Activated CD8-positive, alpha-beta T cell treated with anti-CD3 and anti-CD28 coated beads for 36 hours (primary cell): ENCODE measurements around the gene DCLRE1A. TPM values are rescaled to one million over a fixed set of nuclear protein-coding genes. Genes with fewer than 3 reads are reported as not detected.
"Not testable (repeated sequence)": the region's sequence is repeated elsewhere in the genome, so short reads cannot be mapped to it uniquely, and the experiment has no call there.

Experiments used
- ATAC-seq: fragments of 200-7000 bp; cut with Tn5 transposase; one replicate; pipeline ENCODE4 v1.10.0; 2021; ENCODE audit warnings: mild to moderate bottlenecking, moderate library complexity
- CTCF ChIA-PET: fragments of 350-600 bp; sonication (Branson Sonifier 250); formaldehyde crosslinking; loops from one replicate; lab custom pipeline; 2021; ENCODE audit warnings: antibody characterized with exemption; lab: Charles Lee
- POLR2A ChIA-PET: fragments of 350-600 bp; sonication (Branson Sonifier 250); formaldehyde crosslinking; loops from one replicate; lab custom pipeline; 2021; ENCODE audit warnings: antibody characterized with exemption; lab: Charles Lee
- DNase-seq: peaks from one replicate; pipeline ENCODE4 v3.0.0-alpha.2; 2020
- H3K27ac Mint-ChIP-seq: one replicate; pipeline ENCODE4 v1.8.0; 2021; ENCODE audit warnings: mild to moderate bottlenecking, mixed read lengths
- H3K27me3 Mint-ChIP-seq: one replicate; pipeline ENCODE4 v1.8.0; 2021; ENCODE audit warnings: mixed read lengths
- H3K36me3 Mint-ChIP-seq: one replicate; pipeline ENCODE4 v1.8.0; 2021; ENCODE audit warnings: low read depth, mixed read lengths
- H3K4me1 Mint-ChIP-seq: one replicate; pipeline ENCODE4 v1.8.0; 2021; ENCODE audit warnings: low read depth, mixed read lengths
- H3K4me3 Mint-ChIP-seq: one replicate; pipeline ENCODE4 v1.8.0; 2021; ENCODE audit warnings: mild to moderate bottlenecking, moderate library complexity, mixed read lengths
- H3K9me3 Mint-ChIP-seq: one replicate; pipeline ENCODE4 v1.8.0; 2021; ENCODE audit warnings: mixed read lengths
- intact Hi-C: fragments of 100-400 bp; cut with micrococcal nuclease; formaldehyde crosslinking; loops from one replicate; pipeline ENCODE4 v1.10.0; 2022
- total RNA-seq, 2 experiments: library from RNA; stranded (reverse); gene quantifications; one replicate each; pipeline ENCODE4 v1.2.3, GENCODE V29; 2021
- TF ChIP-seq, protein P1 (sequence below): fragments of 200-600 bp; IDR thresholded peaks from one replicate; pipeline ENCODE4 v1.8.0; 2022; ENCODE audit warnings: antibody characterized with exemption, mild to moderate bottlenecking

DCLRE1A gene
- total RNA-seq, 2 experiments from 2014 or later = 14.4 to 15.1 TPM

DNA sequence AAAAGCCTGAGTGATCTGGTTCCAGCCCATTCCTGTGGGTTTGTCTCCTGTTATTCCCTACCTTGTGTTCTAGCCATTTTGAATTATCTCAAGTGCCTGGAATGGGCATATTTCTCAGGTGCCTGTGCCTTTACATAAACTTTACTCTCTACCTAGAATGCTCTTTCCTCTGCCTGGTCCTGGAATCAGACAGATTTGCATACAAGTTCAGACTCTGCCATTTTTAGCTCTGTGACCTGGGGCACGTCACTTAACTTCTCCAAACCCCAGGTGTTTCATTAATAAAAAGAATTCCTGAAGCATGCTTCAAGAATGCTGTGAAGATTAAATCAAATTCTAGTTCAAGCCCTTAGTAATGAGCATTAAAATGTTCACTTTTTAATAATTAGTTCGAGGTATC lies 7.8 kb downstream of the DCLRE1A start:
- ChIA-PET CTCF (no interaction called here), POLR2A (no interaction called here)
- no peaks in the 10 kb centered on the region for H3K27me3 Mint-ChIP-seq
- H3K4me1 Mint-ChIP-seq = peaks cover 29% of the 10 kb centered on the region
- peaks cover 39% of the 10 kb centered on the region for H3K36me3 Mint-ChIP-seq
- DNase-seq (no peak), ATAC-seq (no peak)
- no peaks in the 10 kb centered on the region for H3K9me3 Mint-ChIP-seq
- H3K27ac Mint-ChIP-seq = no peak overlapping the region
- TF ChIP-seq, protein P1, sequence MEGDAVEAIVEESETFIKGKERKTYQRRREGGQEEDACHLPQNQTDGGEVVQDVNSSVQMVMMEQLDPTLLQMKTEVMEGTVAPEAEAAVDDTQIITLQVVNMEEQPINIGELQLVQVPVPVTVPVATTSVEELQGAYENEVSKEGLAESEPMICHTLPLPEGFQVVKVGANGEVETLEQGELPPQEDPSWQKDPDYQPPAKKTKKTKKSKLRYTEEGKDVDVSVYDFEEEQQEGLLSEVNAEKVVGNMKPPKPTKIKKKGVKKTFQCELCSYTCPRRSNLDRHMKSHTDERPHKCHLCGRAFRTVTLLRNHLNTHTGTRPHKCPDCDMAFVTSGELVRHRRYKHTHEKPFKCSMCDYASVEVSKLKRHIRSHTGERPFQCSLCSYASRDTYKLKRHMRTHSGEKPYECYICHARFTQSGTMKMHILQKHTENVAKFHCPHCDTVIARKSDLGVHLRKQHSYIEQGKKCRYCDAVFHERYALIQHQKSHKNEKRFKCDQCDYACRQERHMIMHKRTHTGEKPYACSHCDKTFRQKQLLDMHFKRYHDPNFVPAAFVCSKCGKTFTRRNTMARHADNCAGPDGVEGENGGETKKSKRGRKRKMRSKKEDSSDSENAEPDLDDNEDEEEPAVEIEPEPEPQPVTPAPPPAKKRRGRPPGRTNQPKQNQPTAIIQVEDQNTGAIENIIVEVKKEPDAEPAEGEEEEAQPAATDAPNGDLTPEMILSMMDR = no peak
- H3K4me3 Mint-ChIP-seq = no peak overlapping the region
- intact Hi-C loops = no loop called here

DNA sequence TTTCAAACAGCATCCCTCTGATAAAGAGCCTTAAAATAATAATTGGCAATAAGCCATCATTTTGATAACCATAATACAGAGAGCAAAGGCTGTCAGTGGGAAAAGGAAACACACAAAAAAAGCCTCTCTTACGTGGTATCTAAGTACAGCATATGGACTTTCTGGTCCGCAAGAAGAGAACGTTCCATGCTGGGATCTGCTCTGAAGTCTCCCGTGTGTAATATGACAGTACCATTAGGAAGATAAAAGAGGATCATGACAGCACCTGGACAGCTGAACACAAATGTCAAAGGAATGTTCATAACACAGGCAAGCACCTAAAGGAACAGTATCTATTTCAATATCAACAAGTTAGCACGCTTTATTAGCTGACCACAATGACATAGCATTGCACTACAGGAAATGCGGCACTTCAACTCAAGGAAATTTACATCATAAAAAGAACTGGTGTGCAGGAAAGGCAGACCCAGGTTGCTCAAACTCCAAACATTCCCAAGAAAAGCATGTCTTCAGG lies 9.9 kb downstream of the DCLRE1A start:
- intact Hi-C loops = no loop called here
- H3K36me3 Mint-ChIP-seq = peaks cover 43% of the 10 kb centered on the region
- ChIA-PET POLR2A (interaction anchor here (0.7 kb wide), 1 partner anchor 236 kb away, joined by 3 read pairs; no protein-coding TSS in a partner anchor), CTCF (no interaction called here)
- H3K9me3 Mint-ChIP-seq = no peaks in the 10 kb centered on the region
- TF ChIP-seq, protein P1 = no peak
- no peak overlapping the region for H3K27ac Mint-ChIP-seq
- DNase-seq (no peak), ATAC-seq (no peak)
- no peak overlapping the region for H3K4me3 Mint-ChIP-seq
- no peaks in the 10 kb centered on the region for H3K27me3 Mint-ChIP-seq
- peaks cover 19% of the 10 kb centered on the region for H3K4me1 Mint-ChIP-seq

DNA sequence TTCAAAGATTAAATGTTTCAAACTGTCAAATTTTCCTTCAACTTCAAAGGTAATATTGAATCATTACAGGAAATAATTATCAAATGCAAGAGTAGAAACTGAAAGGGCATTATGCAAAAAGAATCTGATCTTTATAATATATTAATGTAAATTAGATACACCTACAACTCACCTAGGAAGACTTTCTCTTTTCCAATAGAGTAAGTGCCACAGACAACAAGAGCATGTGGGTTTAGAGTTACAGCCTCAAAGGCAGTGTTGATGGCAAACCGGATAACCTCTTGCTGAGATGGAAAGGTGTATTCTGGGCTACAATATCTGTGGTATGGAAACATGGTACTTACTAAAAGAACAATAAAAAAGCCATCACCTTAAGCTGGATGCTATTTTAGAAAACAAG lies 11.7 kb downstream of the DCLRE1A start:
- H3K36me3 Mint-ChIP-seq = peaks cover 33% of the 10 kb centered on the region
- DNase-seq (no peak), ATAC-seq (no peak)
- no peaks in the 10 kb centered on the region for H3K27me3 Mint-ChIP-seq
- POLR2A ChIA-PET = interaction anchor here (1.0 kb wide), 1 partner anchor 119 kb away, joined by 5 read pairs; no protein-coding TSS in a partner anchor
- CTCF ChIA-PET = no interaction called here
- peaks cover 11% of the 10 kb centered on the region for H3K4me1 Mint-ChIP-seq
- no peaks in the 10 kb centered on the region for H3K9me3 Mint-ChIP-seq
- no peak overlapping the region for H3K27ac Mint-ChIP-seq
- TF ChIP-seq, protein P1 = no peak
- H3K4me3 Mint-ChIP-seq = no peak overlapping the region
- intact Hi-C loops = no loop called here

DNA sequence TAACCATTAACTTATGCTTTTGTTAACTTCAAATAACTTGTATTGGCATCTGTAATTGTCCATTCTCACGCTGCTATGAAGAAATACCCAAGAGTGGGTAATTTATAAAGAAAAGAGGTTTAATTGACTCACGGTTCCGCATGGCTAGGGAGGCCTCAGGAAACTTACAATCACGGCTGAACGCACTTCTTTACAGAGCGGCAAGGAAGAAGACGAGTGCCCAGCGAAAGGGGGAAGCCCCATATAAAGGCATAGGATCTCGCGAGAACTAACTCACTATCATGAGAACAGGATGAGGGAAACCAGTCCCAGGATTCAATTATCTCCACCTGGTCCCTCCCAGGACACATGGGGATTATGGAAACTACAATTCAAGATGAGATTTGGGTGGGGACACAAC lies 25.3 kb downstream of the DCLRE1A start:
- CTCF ChIA-PET, H3K4me1 Mint-ChIP-seq, ATAC-seq, H3K36me3 Mint-ChIP-seq, intact Hi-C loops, H3K27me3 Mint-ChIP-seq, H3K27ac Mint-ChIP-seq, H3K4me3 Mint-ChIP-seq, DNase-seq, POLR2A ChIA-PET, H3K9me3 Mint-ChIP-seq: not testable (repeated sequence)

DNA sequence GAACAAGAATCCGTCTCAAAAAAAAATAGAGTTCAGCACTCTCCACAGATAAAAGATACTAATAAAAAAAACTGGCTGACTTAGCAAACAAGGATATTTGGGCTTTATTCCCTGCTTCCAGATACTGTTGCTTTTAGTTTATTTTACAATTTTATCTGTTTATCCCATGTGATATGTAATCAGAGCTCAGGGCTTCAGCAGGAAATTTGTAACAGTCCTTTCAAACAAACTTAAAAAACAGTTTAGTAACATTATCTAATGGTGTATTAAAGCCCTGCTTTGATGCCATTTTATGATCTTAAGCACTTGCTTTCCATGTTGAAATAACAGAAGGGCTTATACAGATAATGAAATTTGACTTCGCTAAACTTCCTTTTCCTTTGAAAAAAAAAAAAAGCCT lies 28.1 kb downstream of the DCLRE1A start:
- Mint-ChIP-seq H3K9me3 (no peaks in the 10 kb centered on the region), H3K27me3 (no peaks in the 10 kb centered on the region), H3K4me3 (no peak overlapping the region), H3K4me1 (no peaks in the 10 kb centered on the region), H3K36me3 (no peaks in the 10 kb centered on the region), H3K27ac (no peak overlapping the region)
- ATAC-seq (no peak), DNase-seq (no peak)
- ChIA-PET POLR2A (no interaction called here), CTCF (interaction anchor here (1.4 kb wide), 1 partner anchor 26 kb away, joined by 3 read pairs; no protein-coding TSS in a partner anchor)
- intact Hi-C loops = no loop called here
- TF ChIP-seq, protein P1 = no peak
